ENCODE results near the gene MYO7B. TPM values are rescaled to one million over a fixed set of nuclear protein-coding genes. Genes with fewer than 3 reads are reported as not detected.

MYO7B gene
- total RNA-seq, 1 experiment from 2014 or later = 0.05 TPM

- Mint-ChIP-seq H3K4me1 (ENCODE audit: low read depth, unreplicated experiment) (no peaks in the 10 kb centered on the region), H3K27me3 (ENCODE audit: unreplicated experiment) (peaks cover 94% of the 10 kb centered on the region), H3K27ac (ENCODE audit: unreplicated experiment) (no peak overlapping the region), H3K4me3 (ENCODE audit: low read depth, unreplicated experiment) (peak overlapping the region; percentile 65), H3K9me3 (ENCODE audit: low read depth, unreplicated experiment) (no peaks in the 10 kb centered on the region), H3K36me3 (ENCODE audit: insufficient read depth, unreplicated experiment) (no peaks in the 10 kb centered on the region)
- TF ChIP-seq CTCF (IDR thresholded peaks at IDR 0.05; ENCODE audit: unreplicated experiment) = no peak
- intact Hi-C loops (cut with micrococcal nuclease; ENCODE audit: unreplicated experiment) = no loop called here
- no TSS peak for BruUV-seq (replicated peaks)
- peak; percentile 28 for DNase-seq
- CTCF ChIA-PET = interaction anchor here (0.9 to 1.6 kb wide), 3 partner anchors 21 to 253 kb away, joined by 3 to 4 read pairs (median 3); no protein-coding TSS in a partner anchor
Observed at GRCh38 chr2:127674241-127675209, 139.0 kb downstream of the MYO7B start.

- no peaks in the 10 kb centered on the region for H3K36me3 Mint-ChIP-seq (ENCODE audit: insufficient read depth, unreplicated experiment)
- CTCF ChIA-PET = interaction anchor here (0.7 to 1.6 kb wide), 2 partner anchors 20 to 36 kb away, joined by 3 to 4 read pairs; no protein-coding TSS in a partner anchor
- peaks cover 86% of the 10 kb centered on the region for H3K27me3 Mint-ChIP-seq (ENCODE audit: unreplicated experiment)
- TF ChIP-seq CTCF (IDR thresholded peaks at IDR 0.05; ENCODE audit: unreplicated experiment) = no peak
- no peaks in the 10 kb centered on the region for H3K4me1 Mint-ChIP-seq (ENCODE audit: low read depth, unreplicated experiment)
- BruUV-seq (replicated peaks) = no TSS peak
- no peak within 1 kb of the TSS for H3K27ac Mint-ChIP-seq (ENCODE audit: unreplicated experiment)
- H3K9me3 Mint-ChIP-seq (ENCODE audit: low read depth, unreplicated experiment) = no peaks in the 10 kb centered on the region
- peak; percentile 34 for DNase-seq
- H3K4me3 Mint-ChIP-seq (ENCODE audit: low read depth, unreplicated experiment) = peak within 1 kb of the TSS; percentile 65
- intact Hi-C loops (cut with micrococcal nuclease; ENCODE audit: unreplicated experiment) = no loop called here
Observed at GRCh38 chr2:127675331-127676261, 140.1 kb downstream of the MYO7B start, which contains the start of gene LIMS2. LIMS2 (minus strand) TSS chr2:127675530; CDS start chr2:127675024, 506 bp downstream.

- Mint-ChIP-seq H3K27ac (ENCODE audit: unreplicated experiment) (no peak overlapping the region), H3K4me3 (ENCODE audit: low read depth, unreplicated experiment) (no peak overlapping the region), H3K36me3 (ENCODE audit: insufficient read depth, unreplicated experiment) (no peaks in the 10 kb centered on the region), H3K4me1 (ENCODE audit: low read depth, unreplicated experiment) (no peaks in the 10 kb centered on the region), H3K27me3 (ENCODE audit: unreplicated experiment) (peaks cover 86% of the 10 kb centered on the region), H3K9me3 (ENCODE audit: low read depth, unreplicated experiment) (no peaks in the 10 kb centered on the region)
- no peak for TF ChIP-seq CTCF (IDR thresholded peaks at IDR 0.05; ENCODE audit: unreplicated experiment)
- CTCF ChIA-PET = interaction anchor here (0.6 kb wide), 1 partner anchor 13 kb away, joined by 8 read pairs; no protein-coding TSS in a partner anchor
- DNase-seq = no peak
- BruUV-seq (replicated peaks) = no TSS peak
- intact Hi-C loops (cut with micrococcal nuclease; ENCODE audit: unreplicated experiment) = no loop called here
Observed at GRCh38 chr2:127676906-127677305, 141.4 kb downstream of the MYO7B start.

- no peak for TF ChIP-seq CTCF (IDR thresholded peaks at IDR 0.05; ENCODE audit: unreplicated experiment)
- Mint-ChIP-seq H3K36me3 (ENCODE audit: insufficient read depth, unreplicated experiment) (no peaks in the 10 kb centered on the region), H3K9me3 (ENCODE audit: low read depth, unreplicated experiment) (no peaks in the 10 kb centered on the region), H3K4me3 (ENCODE audit: low read depth, unreplicated experiment) (no peak overlapping the region), H3K27me3 (ENCODE audit: unreplicated experiment) (peaks cover 77% of the 10 kb centered on the region), H3K4me1 (ENCODE audit: low read depth, unreplicated experiment) (no peaks in the 10 kb centered on the region), H3K27ac (ENCODE audit: unreplicated experiment) (no peak overlapping the region)
- DNase-seq = no peak
- CTCF ChIA-PET = no interaction called here
- intact Hi-C loops (cut with micrococcal nuclease; ENCODE audit: unreplicated experiment) = no loop called here
- no TSS peak for BruUV-seq (replicated peaks)
Observed at GRCh38 chr2:127678531-127678930, 143.0 kb downstream of the MYO7B start.

Measured in Calu3 (cell line).